Right ventricle myocardium superior (tissue), 1 donor: ENCODE data around the gene FARP1. TPM values are rescaled to one million over a fixed set of nuclear protein-coding genes. Genes with fewer than 3 reads are reported as not detected.
A peak's percentile ranks its signal among the peaks of the same experiment; 100 is the strongest.

ENCODE experiments used
- ATAC-seq: fragments of 200-7000 bp; cut with Tn5 transposase; one replicate; pipeline ENCODE4 v1.9.1; 2020; ENCODE audit warnings: mild to moderate bottlenecking; ENCODE audit not compliant: poor library complexity
- DNase-seq: peaks from one replicate; pipeline ENCODE4 v3.0.0-alpha.2; 2020
- intact Hi-C: fragments of 100-400 bp; cut with DNase I; formaldehyde crosslinking; loops from one replicate; pipeline ENCODE4 v1.11.2; 2022
- total RNA-seq: library from RNA; stranded (reverse); fragmentation: NEBNext Ultra II Directional; extraction: Animal tissue kit (Norgen Biotek cat#: 25700); gene quantifications from one replicate; pipeline ENCODE4 v1.2.1, GENCODE V29; 2021
- donor health status: DM: no; HTN: yes; CAD: no; lungs with severe emphysema.

Gene FARP1
- total RNA-seq, 1 donor from 2014 or later, result 11.1 TPM

- DNase-seq (peak; percentile 73), ATAC-seq (peak; percentile 82)
- intact Hi-C loops, result no loop called here
Observed at GRCh38 chr13:98171900-98172589, 29.2 kb downstream of the FARP1 start.

- intact Hi-C loops, result no loop called here
- no peak for DNase-seq
- ATAC-seq, result peak; percentile 59
Observed at GRCh38 chr13:98172590-98173422, 29.9 kb downstream of the FARP1 start.

GRCh38 chr13:98173431-98174152, 30.7 kb downstream of the FARP1 start:
- intact Hi-C loops, result no loop called here
- ATAC-seq (peak; percentile 45), DNase-seq (no peak)

- intact Hi-C loops, result no loop called here
- ATAC-seq (peak; percentile 6), DNase-seq (no peak)
Observed at GRCh38 chr13:98174307-98174706, 31.4 kb downstream of the FARP1 start.

GRCh38 chr13:98175043-98175442, 32.1 kb downstream of the FARP1 start:
- DNase-seq, result no peak
- no peak for ATAC-seq
- intact Hi-C loops, result no loop called here

GRCh38 chr13:98175823-98176222, 32.9 kb downstream of the FARP1 start:
- no peak for DNase-seq
- no peak for ATAC-seq
- intact Hi-C loops, result no loop called here

- ATAC-seq, result no peak
- no peak for DNase-seq
- intact Hi-C loops, result no loop called here
Observed at GRCh38 chr13:98176777-98177608, 34.1 kb downstream of the FARP1 start, which contains the start of gene RNF113B. Gene RNF113B, minus strand, starts transcription at chr13:98177269. Its CDS starts 33 bp downstream, at chr13:98177236.

- ATAC-seq (no peak), DNase-seq (no peak)
- intact Hi-C loops, result no loop called here
Observed at GRCh38 chr13:98180092-98180491, 37.2 kb downstream of the FARP1 start.

- DNase-seq, result no peak
- intact Hi-C loops, result no loop called here
- ATAC-seq, result no peak
Observed at GRCh38 chr13:98181111-98181815, 38.4 kb downstream of the FARP1 start.

- intact Hi-C loops, result no loop called here
- ATAC-seq, result no peak
- no peak for DNase-seq
Observed at GRCh38 chr13:98182153-98182552, 39.3 kb downstream of the FARP1 start.

- intact Hi-C loops, result no loop called here
- ATAC-seq (no peak), DNase-seq (no peak)
Observed at GRCh38 chr13:98182589-98182988, 39.7 kb downstream of the FARP1 start.

GRCh38 chr13:98184792-98185191, 41.9 kb downstream of the FARP1 start:
- no peak for DNase-seq
- no peak for ATAC-seq
- intact Hi-C loops, result no loop called here

GRCh38 chr13:98187155-98187964, 44.5 kb downstream of the FARP1 start:
- intact Hi-C loops, result no loop called here
- DNase-seq, result no peak
- ATAC-seq, result no peak

- ATAC-seq (no peak), DNase-seq (no peak)
- intact Hi-C loops, result no loop called here
Observed at GRCh38 chr13:98187965-98188261, 45.0 kb downstream of the FARP1 start.

- no peak for DNase-seq
- no peak for ATAC-seq
- intact Hi-C loops, result no loop called here
Observed at GRCh38 chr13:98188544-98189166, 45.8 kb downstream of the FARP1 start.

GRCh38 chr13:98189841-98190505, 47.1 kb downstream of the FARP1 start:
- DNase-seq (no peak), ATAC-seq (no peak)
- intact Hi-C loops, result no loop called here
